ENCODE measurements around the gene BACE2.

- TF ChIP-seq CTCF (IDR thresholded peaks at IDR 0.05; ENCODE audit: insufficient read depth, low read length) (no peak), SPI1 (IDR thresholded peaks at IDR 0.05; ENCODE audit: borderline replicate concordance, low read depth) (no peak), GABPA (IDR thresholded peaks at IDR 0.05; ENCODE audit: low read depth) (no peak)
Measured at GRCh38 chr21:41211060-41211805, 43.3 kb downstream of the BACE2 start.
